HepG2 (cell line): ENCODE measurements around the gene ARX. TPM values are rescaled to one million over a fixed set of nuclear protein-coding genes. Genes with fewer than 3 reads are reported as not detected.

Experiments
- ATAC-seq: fragments of 200-7000 bp; cut with Tn5 transposase; 3 replicates; pipeline ENCODE4 v1.9.1; 2020; ENCODE audit warnings: mild to moderate bottlenecking, moderate library complexity
- BruUV-seq: library from RNA; stranded (reverse); fragments of 400-500 nt; replicated peaks from 2 replicates; lab custom pipeline; 2021; lab: Mats Ljungman, UMichigan
- CTCF ChIA-PET: fragments of 300-600 bp; formaldehyde crosslinking; extraction: SDS; loops from one replicate; lab custom pipeline; 2021; ENCODE audit warnings: low total read pairs, inconsistent platforms, low intra/inter-chr PET ratio; lab: Yijun Ruan, JAX
- POLR2A ChIA-PET: fragments of 350-600 bp; sonication (Branson Sonifier 250); formaldehyde crosslinking; loops from one replicate; lab custom pipeline; 2020; ENCODE audit warnings: antibody characterized with exemption, inconsistent platforms; lab: Yijun Ruan, JAX
- DNase-seq: peaks from one replicate; pipeline ENCODE4 v3.0.0-alpha.2; 2015; ENCODE audit warnings: low spot score
- FAIRE-seq: peaks from 3 replicates; lab custom pipeline; 2011; peaks lifted over from hg19 to GRCh38; lab: Jason Lieb, UNC
- H2AFZ ChIP-seq: one replicate; pipeline ENCODE4 v1.6.1; 2011; ENCODE audit warnings: low read length, inconsistent platforms
- H3K27ac ChIP-seq: fragments of 300-600 bp; 3 replicates; pipeline ENCODE4 v1.8.0; 2011; ENCODE audit warnings: mixed run types, mild to moderate bottlenecking, mixed read lengths, low read length, inconsistent platforms; ENCODE audit not compliant: insufficient read depth; ENCODE audit errors: extremely low read length
- H3K27me3 ChIP-seq, 2 experiments: fragments of 200-600 bp in 1 of 2; 2 replicates in 1 of 2; 3 replicates in 1 of 2; pipeline versions ENCODE4 v1.6.0 to v1.8.0; 2011; ENCODE audit warnings: low read length in 2 of 2, mild to moderate bottlenecking in 2 of 2, moderate library complexity in 2 of 2, inconsistent platforms in 1 of 2; ENCODE audit not compliant: insufficient read depth in 2 of 2, control insufficient read depth in 1 of 2
- H3K36me3 ChIP-seq, 2 experiments: fragments of 200-600 bp in 1 of 2; replicated peaks in 1 of 2; 2 replicates in 1 of 2; 3 replicates in 1 of 2; pipeline versions ENCODE4 v1.5.1 to v1.8.0; 2011; ENCODE audit warnings: low read length in 2 of 2, inconsistent platforms in 1 of 2; ENCODE audit not compliant: insufficient read depth in 2 of 2, control insufficient read depth in 1 of 2
- H3K4me1 ChIP-seq: 2 replicates; pipeline ENCODE4 v1.5.1; 2012; ENCODE audit warnings: low read length, inconsistent platforms; ENCODE audit not compliant: insufficient read depth
- H3K4me2 ChIP-seq: 2 replicates; pipeline ENCODE4 v1.6.0; 2011; ENCODE audit warnings: low read depth, low read length, inconsistent platforms
- H3K4me3 ChIP-seq, 3 experiments: fragments of 200-600 bp in 1 of 3; sonication (generic), shearing (Covaris generic) in 1 of 3; replicated peaks in 1 of 3; 2 replicates each; pipeline ENCODE4 v1.5.1; 2011 to 2016; ENCODE audit warnings: low read length in 3 of 3, inconsistent platforms in 2 of 3, low read depth in 2 of 3, mild to moderate bottlenecking in 2 of 3, control low read depth in 1 of 3, mixed read lengths in 1 of 3; ENCODE audit not compliant: insufficient read depth in 1 of 3
- H3K79me2 ChIP-seq: one replicate; pipeline ENCODE4 v1.6.1; 2011; ENCODE audit warnings: low read length, inconsistent platforms; ENCODE audit not compliant: insufficient read depth
- H3K9ac ChIP-seq: 2 replicates; pipeline ENCODE4 v1.6.0; 2011; ENCODE audit warnings: mild to moderate bottlenecking, low read depth, low read length, inconsistent platforms; ENCODE audit not compliant: insufficient read depth
- H3K9me3 ChIP-seq: 2 replicates; pipeline ENCODE4 v1.5.1; 2012; ENCODE audit warnings: mild to moderate bottlenecking, low read length
- H4K20me1 ChIP-seq: 2 replicates; pipeline ENCODE4 v1.6.0; 2011; ENCODE audit warnings: inconsistent platforms, mild to moderate bottlenecking, low read length, moderate library complexity; ENCODE audit not compliant: insufficient read depth
- HOXA7 ChIP-seq: sonication (generic); formaldehyde crosslinking; IDR thresholded peaks from 2 replicates; pipeline ENCODE4 v1.8.1; 2022; ENCODE audit warnings: mild to moderate bottlenecking, missing genetic modification reagents, moderate library complexity
- KLF6 ChIP-seq: IDR thresholded peaks from 2 replicates; pipeline ENCODE4 v1.8.0; 2016; ENCODE audit warnings: missing biosample characterization, missing genetic modification reagents
- MTF2 ChIP-seq: sonication (generic); formaldehyde crosslinking; IDR thresholded peaks from 2 replicates; pipeline ENCODE4 v1.5.0; 2020; ENCODE audit warnings: missing genetic modification reagents, borderline replicate concordance
- ZNF33B ChIP-seq: sonication (generic); formaldehyde crosslinking; IDR thresholded peaks from 2 replicates; pipeline ENCODE4 v1.5.1; 2020; ENCODE audit warnings: mild to moderate bottlenecking, missing genetic modification reagents
- ZNF569 ChIP-seq: sonication (generic); formaldehyde crosslinking; IDR thresholded peaks from 2 replicates; pipeline ENCODE4 v1.5.0; 2020; ENCODE audit warnings: mild to moderate bottlenecking, missing genetic modification reagents, moderate library complexity, borderline replicate concordance
- ZNF589 ChIP-seq: sonication (generic); formaldehyde crosslinking; conservative IDR thresholded peaks from 2 replicates; pipeline ENCODE4 v1.8.0; 2022; ENCODE audit warnings: mild to moderate bottlenecking, moderate library complexity, missing genetic modification reagents
- WGBS: methylation state at CpG from one replicate; pipeline ENCODE4 v1.1.6; 2017; ENCODE audit warnings: low lambda C conversion rate; 5-methylcytosine and 5-hydroxymethylcytosine counted together
- in situ Hi-C: cut with HindIII; loops from 2 replicates; pipeline ENCODE4 v1.10.0; 2017; ENCODE audit warnings: low pct_unique_long_range_greater_than_20kb; ENCODE audit not compliant: extremely low pct_ligation_motif_present
- intact Hi-C: fragments of 100-400 bp; cut with micrococcal nuclease; formaldehyde crosslinking; loops from one replicate; pipeline ENCODE4 v1.10.0; 2022; ENCODE audit not compliant: unreplicated experiment
- polyA plus RNA-seq, 8 experiments: library from polyadenylated mRNA; depleted of rRNA in 3 of 8; stranded (reverse) in 7 of 8; unstranded in 1 of 8; fragments of >200 nt; fragmentation: Illumina TruSeq in 4 of 8; extraction: Trizol in 4 of 8; gene quantifications; 2 replicates each; pipeline versions ENCODE4 v1.2.1 to v1.2.3, GENCODE V29; 2011 to 2016; ENCODE audit warnings: low read depth in 4 of 8, missing spikeins in 1 of 8, mixed read lengths in 1 of 8; ENCODE audit not compliant: insufficient read depth in 1 of 8
- total RNA-seq, 5 experiments: library from RNA; depleted of rRNA; stranded (reverse); fragments of >200 nt; fragmentation: Illumina TruSeq; extraction: Trizol; gene quantifications; 2 replicates each; pipeline ENCODE4 v1.2.3, GENCODE V29; 2016; ENCODE audit warnings: low read depth in 1 of 5
- TF ChIP-seq, protein P1 (sequence below): sonication (generic); formaldehyde crosslinking; IDR thresholded peaks from 2 replicates; pipeline ENCODE4 v1.8.0; 2022; ENCODE audit warnings: missing genetic modification reagents, mild to moderate bottlenecking, moderate library complexity, borderline replicate concordance

Gene ARX
- total and polyA plus RNA-seq, 2 of the 13 experiments (the other 11 are each of a cell fraction or from before 2014, with no cell fraction given): not detected

DNA sequence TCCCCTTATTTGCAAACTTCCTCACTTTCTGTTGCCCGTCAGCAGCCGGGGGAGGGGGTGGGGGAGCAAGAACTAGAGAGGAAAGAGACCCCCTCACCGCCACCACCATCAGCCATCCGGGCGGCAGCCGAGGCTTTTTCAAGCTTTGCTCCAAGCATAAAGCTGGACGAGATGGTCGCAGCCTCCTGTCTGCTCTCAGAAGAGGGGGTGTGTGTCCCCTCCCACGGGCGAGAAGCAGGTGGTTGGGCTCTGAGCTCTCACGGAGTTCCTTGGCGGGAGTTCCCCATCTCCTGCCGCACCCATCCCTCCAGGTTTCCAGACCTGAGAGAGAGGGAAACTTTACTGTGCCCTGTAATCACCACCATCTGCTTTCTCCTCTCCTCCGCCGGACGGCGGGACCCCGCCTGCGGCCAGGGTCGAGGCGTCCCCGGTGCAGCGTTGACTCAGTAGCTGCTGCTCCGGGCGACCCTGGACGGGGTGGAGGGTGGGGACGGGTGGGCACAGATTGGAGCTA, 4.7 kb upstream of the ARX start:
- ATAC-seq (peak; percentile 48), DNase-seq (no peak), FAIRE-seq (no peak)
- intact Hi-C loops: loop anchor here (2.0 to 5.0 kb wide), 3 partner anchors 122 to 268 kb away; no protein-coding TSS in a partner anchor
- Histone ChIP-seq H3K79me2 (no peaks in the 10 kb centered on the region), H4K20me1 (no peaks in the 10 kb centered on the region), H2AFZ (no peak overlapping the region), H3K27me3 (peaks cover 2 to 49% of the 10 kb centered on the region in 2 experiments), H3K9ac (no peak overlapping the region), H3K4me2 (peak overlapping the region; percentile 58), H3K4me3 (peak overlapping the region in 2 of 3 experiments; percentile 44 to 61; a peak in 4 of 6 replicates), H3K36me3 (no peaks in the 10 kb centered on the region), H3K27ac (no peak overlapping the region), H3K4me1 (peaks cover 19% of the 10 kb centered on the region), H3K9me3 (no peaks in the 10 kb centered on the region)
- no TSS peak for BruUV-seq
- in situ Hi-C loops: loop anchor here (5.0 kb wide), 2 partner anchors 183 to 268 kb away; no protein-coding TSS in a partner anchor
- 0 out of 2 replicates have a peak, but pooled peaks have one; percentile 18 for TF ChIP-seq MTF2 (CRISPR knock-in tag)
- no peak for TF ChIP-seq ZNF589
- CTCF ChIA-PET: interaction anchor here (1.0 kb wide), 1 partner anchor 183 kb away, joined by 3 read pairs; no protein-coding TSS in a partner anchor
- WGBS: no CpG with 5 or more reads among the region's 27 CpGs
- POLR2A ChIA-PET: no interaction called here

DNA sequence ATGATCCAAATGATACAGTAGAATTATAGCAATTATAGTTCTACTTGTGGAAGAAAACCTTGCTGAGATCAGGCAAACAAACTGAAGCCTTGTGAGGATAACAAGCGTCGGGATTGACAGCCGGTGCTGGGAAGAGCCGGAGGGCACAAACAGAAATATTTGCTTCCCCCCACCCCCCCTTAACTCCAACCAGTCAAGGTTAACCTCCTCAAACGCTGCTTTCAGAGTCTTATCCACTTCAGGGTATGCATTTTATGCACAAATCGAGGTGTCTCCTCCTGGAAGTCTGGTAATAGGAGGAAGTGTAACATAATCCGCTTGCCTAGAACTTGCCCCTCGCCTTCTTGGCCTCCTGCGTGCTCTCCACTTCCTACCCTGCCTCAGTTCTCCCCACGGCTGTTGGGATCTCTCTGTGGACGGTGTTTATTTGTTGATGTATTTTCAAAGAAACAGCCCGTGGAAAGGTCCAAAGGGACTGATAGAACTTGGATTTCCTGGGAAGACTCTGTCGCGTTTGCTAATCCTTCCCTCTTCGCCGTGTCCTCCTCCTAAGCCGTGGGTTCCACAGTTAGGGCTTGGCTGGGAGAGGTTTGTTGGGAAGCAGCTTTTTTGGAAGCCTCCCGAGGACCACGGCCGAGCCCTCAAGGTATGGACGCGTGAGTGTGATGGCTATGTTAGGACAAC, 4.1 kb upstream of the ARX start:
- WGBS: 6% methylated on average over 5 of the region's 22 CpGs
- Histone ChIP-seq H3K9ac (no peak overlapping the region), H2AFZ (no peak overlapping the region), H3K27ac (no peak overlapping the region), H3K79me2 (no peaks in the 10 kb centered on the region), H3K36me3 (no peaks in the 10 kb centered on the region), H3K9me3 (no peaks in the 10 kb centered on the region), H3K4me2 (peak overlapping the region; percentile 58), H4K20me1 (no peaks in the 10 kb centered on the region), H3K27me3 (peaks cover 2 to 50% of the 10 kb centered on the region in 2 experiments), H3K4me1 (peaks cover 21% of the 10 kb centered on the region), H3K4me3 (peak overlapping the region in 1 of 3 experiments; percentile 61; a peak in 1 of 6 replicates)
- intact Hi-C loops: loop anchor here (2.0 to 5.0 kb wide), 3 partner anchors 122 to 268 kb away; no protein-coding TSS in a partner anchor
- CTCF ChIA-PET: no interaction called here
- BruUV-seq: no TSS peak
- TF ChIP-seq, protein P1, sequence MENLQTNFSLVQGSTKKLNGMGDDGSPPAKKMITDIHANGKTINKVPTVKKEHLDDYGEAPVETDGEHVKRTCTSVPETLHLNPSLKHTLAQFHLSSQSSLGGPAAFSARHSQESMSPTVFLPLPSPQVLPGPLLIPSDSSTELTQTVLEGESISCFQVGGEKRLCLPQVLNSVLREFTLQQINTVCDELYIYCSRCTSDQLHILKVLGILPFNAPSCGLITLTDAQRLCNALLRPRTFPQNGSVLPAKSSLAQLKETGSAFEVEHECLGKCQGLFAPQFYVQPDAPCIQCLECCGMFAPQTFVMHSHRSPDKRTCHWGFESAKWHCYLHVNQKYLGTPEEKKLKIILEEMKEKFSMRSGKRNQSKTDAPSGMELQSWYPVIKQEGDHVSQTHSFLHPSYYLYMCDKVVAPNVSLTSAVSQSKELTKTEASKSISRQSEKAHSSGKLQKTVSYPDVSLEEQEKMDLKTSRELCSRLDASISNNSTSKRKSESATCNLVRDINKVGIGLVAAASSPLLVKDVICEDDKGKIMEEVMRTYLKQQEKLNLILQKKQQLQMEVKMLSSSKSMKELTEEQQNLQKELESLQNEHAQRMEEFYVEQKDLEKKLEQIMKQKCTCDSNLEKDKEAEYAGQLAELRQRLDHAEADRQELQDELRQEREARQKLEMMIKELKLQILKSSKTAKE: no peak
- TF ChIP-seq HOXA7 (CRISPR knock-in tag) (no peak), ZNF33B (CRISPR knock-in tag) (no peak), KLF6 (CRISPR knock-in tag) (no peak), ZNF569 (CRISPR knock-in tag) (no peak)
- in situ Hi-C loops: loop anchor here (5.0 kb wide), 2 partner anchors 183 to 268 kb away; no protein-coding TSS in a partner anchor
- DNase-seq: no peak
- POLR2A ChIA-PET: no interaction called here
- no peak for ATAC-seq
- FAIRE-seq: no peak
